Measurements from ENCODE around the gene PCDHGB6. TPM values are rescaled to one million over a fixed set of nuclear protein-coding genes. Genes with fewer than 3 reads are reported as not detected.
"Not testable (repeated sequence)": the region's sequence is repeated elsewhere in the genome, so short reads cannot be mapped to it uniquely, and the experiment has no call there.

The PCDHGB6 gene
- polyA plus RNA-seq, 10 donors: 2.7 to 6.8 (median 4.3) TPM

- DNase-seq: not testable (repeated sequence)
Measured at GRCh38 chr5:141414548-141415274, 6.9 kb downstream of the PCDHGB6 start.

DNA sequence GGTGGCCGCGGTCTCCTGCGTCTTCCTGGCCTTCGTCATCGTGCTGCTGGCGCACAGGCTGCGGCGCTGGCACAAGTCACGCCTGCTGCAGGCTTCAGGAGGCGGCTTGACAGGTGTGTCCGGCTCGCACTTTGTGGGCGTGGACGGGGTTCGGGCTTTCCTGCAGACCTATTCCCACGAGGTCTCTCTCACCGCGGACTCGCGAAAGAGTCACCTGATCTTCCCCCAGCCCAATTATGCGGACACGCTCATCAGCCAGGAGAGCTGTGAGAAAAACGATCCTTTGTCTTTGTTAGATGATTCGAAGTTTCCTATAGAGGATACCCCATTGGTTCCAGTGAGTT, 7.4 kb downstream of the PCDHGB6 start:
- not testable (repeated sequence) for DNase-seq

- peak; percentile 46 to 72 (median 69) for DNase-seq
Measured at GRCh38 chr5:141417494-141418172, 9.8 kb downstream of the PCDHGB6 start, which contains the start of gene PCDHGB7. Gene PCDHGB7, plus strand, starts transcription at chr5:141417677. Its CDS starts 183 bp downstream, at chr5:141417860.

- no peak for DNase-seq
Measured at GRCh38 chr5:141419074-141419880, 11.5 kb downstream of the PCDHGB6 start.

DNA sequence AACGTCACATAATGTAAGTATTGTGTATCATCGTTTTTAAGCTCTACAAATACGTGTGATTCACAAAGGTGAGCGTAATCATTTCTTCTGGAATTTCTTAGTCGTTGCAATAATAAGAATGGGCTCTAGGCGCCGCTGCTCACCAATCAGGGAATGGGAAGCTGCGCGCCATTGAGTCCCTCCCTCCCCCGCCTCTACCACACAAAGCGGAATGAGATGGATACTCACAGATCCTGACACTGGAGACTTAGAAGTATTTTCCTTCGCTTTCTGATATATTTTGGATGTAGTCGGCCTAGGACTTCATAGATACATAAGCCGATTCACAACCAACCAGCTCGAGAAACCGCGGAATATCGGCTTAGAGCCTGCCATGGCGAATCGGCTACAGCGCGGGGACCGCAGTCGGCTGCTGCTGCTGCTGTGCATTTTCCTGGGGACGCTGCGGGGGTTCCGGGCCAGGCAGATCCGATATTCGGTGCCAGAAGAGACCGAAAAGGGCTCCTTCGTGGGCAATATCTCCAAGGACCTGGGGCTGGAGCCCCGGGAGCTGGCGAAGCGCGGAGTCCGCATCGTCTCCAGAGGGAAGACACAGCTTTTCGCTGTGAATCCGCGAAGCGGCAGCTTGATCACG, 13.2 kb downstream of the PCDHGB6 start, which contains the start of gene PCDHGA11:
Gene PCDHGA11 (plus strand): TSS at position 197 of the 634 bp plus-strand sequence. CDS start 177 bp downstream, at position 374.
- DNase-seq: peak in 2 of 3 donors; percentile 44

- DNase-seq: no peak
Measured at GRCh38 chr5:141421489-141421855, 13.7 kb downstream of the PCDHGB6 start.

DNA sequence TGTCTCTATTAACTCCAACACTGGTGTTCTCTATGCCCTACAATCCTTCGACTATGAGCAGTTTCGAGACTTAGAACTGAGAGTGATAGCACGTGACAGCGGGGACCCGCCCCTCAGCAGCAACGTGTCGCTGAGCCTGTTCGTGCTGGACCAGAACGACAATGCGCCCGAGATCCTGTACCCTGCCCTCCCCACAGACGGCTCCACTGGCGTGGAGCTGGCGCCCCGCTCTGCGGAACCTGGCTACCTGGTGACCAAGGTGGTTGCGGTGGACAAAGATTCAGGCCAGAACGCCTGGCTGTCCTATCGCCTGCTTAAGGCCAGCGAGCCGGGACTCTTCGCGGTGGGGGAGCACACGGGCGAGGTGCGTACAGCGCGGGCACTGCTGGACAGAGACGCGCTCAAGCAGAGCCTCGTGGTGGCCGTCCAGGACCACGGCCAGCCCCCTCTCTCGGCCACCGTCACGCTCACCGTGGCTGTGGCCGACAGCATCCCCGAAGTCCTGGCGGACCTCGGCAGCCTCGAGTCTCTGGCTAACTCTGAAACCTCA, 15.0 kb downstream of the PCDHGB6 start:
- DNase-seq: no peak

DNA sequence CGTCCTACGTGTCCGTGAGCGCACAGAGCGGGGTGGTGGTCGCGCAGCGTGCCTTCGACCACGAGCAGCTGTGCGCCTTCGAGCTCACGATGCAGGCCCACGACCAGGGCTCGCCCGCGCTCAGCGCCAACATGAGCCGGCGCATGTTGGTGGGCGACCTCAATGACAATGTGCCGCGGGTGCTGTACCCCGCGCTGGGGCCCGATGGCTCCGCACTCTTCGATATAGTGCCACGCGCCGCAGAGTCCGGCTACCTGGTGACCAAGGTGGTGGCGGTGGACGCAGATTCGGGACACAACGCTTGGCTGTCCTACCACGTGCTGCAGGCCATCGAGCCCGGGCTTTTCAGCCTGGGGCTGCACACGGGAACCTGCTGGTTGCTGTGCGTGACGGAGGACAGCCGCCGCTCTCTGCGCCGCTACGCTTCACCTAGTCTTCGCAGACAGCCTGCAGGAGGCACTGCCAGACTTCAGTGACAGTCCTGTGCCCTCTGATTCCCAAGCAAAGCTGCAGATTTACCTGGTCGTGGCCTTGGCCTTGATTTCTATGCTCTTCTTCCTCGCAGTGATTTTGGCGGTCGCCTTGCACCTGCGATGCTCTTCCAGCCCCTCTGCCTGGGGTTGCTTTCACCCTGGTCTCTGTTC, 20.1 kb downstream of the PCDHGB6 start:
- no peak for DNase-seq

DNA sequence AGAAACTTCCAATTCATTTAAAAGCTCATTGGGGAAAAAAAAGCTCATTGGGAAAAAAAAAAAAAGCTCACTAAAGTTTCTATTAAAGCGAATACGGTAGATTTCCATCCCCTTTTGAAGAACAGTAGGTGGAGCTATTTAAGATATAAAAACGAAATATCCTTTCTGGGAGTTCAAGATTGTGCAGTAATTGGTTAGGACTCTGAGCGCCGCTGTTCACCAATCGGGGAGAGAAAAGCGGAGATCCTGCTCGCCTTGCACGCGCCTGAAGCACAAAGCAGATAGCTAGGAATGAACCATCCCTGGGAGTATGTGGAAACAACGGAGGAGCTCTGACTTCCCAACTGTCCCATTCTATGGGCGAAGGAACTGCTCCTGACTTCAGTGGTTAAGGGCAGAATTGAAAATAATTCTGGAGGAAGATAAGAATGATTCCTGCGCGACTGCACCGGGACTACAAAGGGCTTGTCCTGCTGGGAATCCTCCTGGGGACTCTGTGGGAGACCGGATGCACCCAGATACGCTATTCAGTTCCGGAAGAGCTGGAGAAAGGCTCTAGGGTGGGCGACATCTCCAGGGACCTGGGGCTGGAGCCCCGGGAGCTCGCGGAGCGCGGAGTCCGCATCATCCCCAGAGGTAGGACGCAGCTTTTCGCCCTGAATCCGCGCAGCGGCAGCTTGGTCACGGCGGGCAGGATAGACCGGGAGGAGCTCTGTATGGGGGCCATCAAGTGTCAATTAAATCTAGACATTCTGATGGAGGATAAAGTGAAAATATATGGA, 22.7 kb downstream of the PCDHGB6 start, which contains the start of gene PCDHGA12:
Gene PCDHGA12 (plus strand): TSS at position 176 of the 782 bp plus-strand sequence. CDS start 253 bp downstream, at position 429.
- peak; percentile 12 to 84 (median 48) for DNase-seq

DNA sequence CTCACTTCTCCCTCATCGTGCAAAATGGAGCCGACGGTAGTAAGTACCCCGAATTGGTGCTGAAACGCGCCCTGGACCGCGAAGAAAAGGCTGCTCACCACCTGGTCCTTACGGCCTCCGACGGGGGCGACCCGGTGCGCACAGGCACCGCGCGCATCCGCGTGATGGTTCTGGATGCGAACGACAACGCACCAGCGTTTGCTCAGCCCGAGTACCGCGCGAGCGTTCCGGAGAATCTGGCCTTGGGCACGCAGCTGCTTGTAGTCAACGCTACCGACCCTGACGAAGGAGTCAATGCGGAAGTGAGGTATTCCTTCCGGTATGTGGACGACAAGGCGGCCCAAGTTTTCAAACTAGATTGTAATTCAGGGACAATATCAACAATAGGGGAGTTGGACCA, 23.5 kb downstream of the PCDHGB6 start:
- DNase-seq: no peak

DNA sequence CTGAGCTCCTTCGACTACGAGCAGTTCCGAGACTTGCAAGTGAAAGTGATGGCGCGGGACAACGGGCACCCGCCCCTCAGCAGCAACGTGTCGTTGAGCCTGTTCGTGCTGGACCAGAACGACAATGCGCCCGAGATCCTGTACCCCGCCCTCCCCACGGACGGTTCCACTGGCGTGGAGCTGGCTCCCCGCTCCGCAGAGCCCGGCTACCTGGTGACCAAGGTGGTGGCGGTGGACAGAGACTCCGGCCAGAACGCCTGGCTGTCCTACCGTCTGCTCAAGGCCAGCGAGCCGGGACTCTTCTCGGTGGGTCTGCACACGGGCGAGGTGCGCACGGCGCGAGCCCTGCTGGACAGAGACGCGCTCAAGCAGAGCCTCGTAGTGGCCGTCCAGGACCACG, 24.5 kb downstream of the PCDHGB6 start:
- not testable (repeated sequence) for DNase-seq

GRCh38 chr5:141432726-141433125, 24.9 kb downstream of the PCDHGB6 start:
- DNase-seq: not testable (repeated sequence)

DNA sequence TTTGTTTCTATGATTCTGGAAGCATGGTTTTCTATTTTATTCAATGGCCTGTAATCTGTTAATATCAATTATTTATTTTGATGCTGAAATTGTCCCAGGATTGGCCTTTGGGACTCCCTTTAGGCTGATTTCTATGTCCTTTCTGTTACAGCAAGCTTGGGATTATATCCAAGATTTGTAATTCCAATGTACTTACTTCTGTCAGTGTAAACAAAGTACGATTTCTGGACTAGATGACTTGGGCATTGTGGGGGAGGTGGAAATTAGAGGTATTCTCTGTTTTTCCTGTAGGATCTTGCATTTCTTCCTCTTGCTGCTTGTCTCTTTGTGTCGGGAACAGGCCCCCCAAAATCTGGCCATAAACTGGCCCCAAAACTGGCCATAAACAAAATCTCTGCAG, 26.2 kb downstream of the PCDHGB6 start:
- DNase-seq: no peak

- no peak for DNase-seq
Measured at GRCh38 chr5:141437221-141437620, 29.4 kb downstream of the PCDHGB6 start.

DNA sequence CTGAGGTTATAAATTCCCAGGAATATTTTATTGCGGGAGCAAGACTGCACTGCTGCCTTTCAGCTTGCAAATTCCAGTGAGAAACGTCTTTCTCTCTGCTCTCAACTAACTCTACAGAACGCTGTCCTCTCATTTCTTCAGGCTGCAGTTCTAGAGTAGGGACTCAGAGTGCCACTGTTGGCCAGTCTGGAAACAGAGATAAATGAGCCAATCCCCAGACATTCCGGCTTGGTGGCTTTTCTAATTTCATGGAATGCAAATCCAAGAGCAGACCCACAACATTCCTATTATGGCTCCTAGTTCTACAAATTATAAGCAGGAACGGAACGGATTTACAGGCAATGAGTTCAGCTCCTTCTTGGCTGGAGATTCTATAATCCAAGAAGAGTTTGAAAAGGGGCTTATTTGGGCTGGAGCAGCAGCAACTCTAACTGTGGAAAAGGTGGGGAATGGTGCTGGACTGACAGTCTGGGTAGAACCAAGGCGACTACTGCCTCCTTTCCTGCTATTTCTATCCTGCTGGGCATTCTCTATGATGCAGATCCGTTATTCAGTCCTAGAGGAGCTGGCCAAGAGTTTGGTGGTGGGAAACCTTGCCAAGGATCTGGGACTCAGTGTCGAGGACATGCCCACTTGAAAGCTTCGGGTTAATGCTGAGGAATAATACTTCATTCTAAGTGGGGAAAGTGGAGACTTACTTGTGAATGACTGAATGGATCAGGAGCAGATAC, 31.8 kb downstream of the PCDHGB6 start:
- no peak for DNase-seq

DNA sequence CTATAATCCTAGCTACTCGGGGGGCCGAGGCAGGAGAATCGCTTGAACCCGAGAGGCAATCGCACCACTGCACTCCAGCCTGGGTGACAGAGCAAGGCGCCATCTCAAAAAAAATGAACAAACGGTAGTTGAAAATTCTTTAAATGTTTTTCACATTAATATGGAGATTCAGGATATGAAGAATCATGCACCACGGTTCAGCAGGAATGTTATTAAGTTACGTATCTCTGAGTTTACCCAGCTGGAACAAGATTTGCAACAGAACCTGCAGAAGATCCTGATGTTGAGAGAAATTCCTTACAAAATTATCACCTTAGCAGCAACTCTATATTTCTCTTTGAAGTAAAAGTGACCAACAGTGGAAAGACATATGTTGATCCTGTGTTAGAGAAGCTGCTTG, 32.5 kb downstream of the PCDHGB6 start:
- DNase-seq: no peak

DNA sequence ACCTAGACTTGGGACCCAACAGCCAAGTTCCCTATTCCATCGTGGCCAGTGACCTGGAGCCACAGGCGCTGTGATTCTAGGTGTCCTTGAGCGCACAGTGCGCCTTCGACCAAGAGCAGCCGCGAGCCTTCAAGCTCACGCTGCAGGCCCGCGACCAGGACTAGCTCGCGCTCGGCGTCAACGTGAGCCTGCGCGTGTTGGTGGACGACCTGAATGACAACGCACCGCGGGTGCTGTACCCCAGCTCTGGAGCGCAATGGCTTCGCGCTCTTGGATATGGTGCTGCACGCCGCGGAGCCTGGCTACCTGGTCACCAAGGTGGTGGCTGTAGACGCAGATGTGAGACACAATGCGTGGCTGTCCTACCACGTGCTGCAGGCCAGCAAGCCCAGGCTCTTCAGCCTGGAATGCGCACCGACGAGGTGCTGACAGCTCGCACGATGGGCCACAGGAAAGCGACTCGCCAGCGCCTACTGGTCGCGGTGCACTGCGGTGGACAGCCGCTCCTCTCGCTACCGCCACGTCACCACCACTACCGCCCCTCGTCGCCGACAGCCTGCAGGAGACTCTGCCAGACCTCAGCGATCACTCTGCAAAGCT, 33.9 kb downstream of the PCDHGB6 start:
- no peak for DNase-seq
